Measurements from ENCODE around the gene CFAP46.

DNA sequence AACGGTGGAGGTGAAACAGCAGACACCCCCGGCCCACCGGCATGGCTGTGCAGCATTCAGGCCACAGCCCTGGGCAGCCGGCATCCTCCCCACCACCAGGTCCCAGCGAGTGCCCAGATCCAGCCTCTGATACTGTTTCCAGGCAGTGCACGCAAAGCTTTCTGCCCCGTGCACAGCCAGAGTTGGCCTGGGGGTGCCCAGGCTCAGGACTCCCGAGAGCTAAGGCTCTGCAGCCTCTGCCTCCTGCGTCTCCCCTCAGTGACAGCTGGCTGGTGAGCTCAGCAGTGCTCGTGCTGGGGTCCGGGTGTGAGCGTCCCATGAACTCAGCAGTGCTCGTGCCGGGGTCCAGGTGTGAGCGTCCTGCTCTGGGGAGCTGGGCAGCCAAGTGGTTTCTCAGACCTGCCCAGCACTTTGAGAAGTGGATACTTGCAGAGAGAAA lies 65.4 kb downstream of the CFAP46 start:
- TF ChIP-seq, protein P1, sequence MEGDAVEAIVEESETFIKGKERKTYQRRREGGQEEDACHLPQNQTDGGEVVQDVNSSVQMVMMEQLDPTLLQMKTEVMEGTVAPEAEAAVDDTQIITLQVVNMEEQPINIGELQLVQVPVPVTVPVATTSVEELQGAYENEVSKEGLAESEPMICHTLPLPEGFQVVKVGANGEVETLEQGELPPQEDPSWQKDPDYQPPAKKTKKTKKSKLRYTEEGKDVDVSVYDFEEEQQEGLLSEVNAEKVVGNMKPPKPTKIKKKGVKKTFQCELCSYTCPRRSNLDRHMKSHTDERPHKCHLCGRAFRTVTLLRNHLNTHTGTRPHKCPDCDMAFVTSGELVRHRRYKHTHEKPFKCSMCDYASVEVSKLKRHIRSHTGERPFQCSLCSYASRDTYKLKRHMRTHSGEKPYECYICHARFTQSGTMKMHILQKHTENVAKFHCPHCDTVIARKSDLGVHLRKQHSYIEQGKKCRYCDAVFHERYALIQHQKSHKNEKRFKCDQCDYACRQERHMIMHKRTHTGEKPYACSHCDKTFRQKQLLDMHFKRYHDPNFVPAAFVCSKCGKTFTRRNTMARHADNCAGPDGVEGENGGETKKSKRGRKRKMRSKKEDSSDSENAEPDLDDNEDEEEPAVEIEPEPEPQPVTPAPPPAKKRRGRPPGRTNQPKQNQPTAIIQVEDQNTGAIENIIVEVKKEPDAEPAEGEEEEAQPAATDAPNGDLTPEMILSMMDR (IDR thresholded peaks at IDR 0.05; ENCODE audit: poor library complexity, severe bottlenecking) = no peak
- TF ChIP-seq POLR2AphosphoS5 (IDR thresholded peaks at IDR 0.05) = no peak
- no peak for TF ChIP-seq SMC3 (conservative IDR thresholded peaks at IDR 0.05; ENCODE audit: poor library complexity)
- TF ChIP-seq TAF1 (IDR thresholded peaks at IDR 0.05; ENCODE audit: low read depth) = no peak
- TF ChIP-seq, protein P2, sequence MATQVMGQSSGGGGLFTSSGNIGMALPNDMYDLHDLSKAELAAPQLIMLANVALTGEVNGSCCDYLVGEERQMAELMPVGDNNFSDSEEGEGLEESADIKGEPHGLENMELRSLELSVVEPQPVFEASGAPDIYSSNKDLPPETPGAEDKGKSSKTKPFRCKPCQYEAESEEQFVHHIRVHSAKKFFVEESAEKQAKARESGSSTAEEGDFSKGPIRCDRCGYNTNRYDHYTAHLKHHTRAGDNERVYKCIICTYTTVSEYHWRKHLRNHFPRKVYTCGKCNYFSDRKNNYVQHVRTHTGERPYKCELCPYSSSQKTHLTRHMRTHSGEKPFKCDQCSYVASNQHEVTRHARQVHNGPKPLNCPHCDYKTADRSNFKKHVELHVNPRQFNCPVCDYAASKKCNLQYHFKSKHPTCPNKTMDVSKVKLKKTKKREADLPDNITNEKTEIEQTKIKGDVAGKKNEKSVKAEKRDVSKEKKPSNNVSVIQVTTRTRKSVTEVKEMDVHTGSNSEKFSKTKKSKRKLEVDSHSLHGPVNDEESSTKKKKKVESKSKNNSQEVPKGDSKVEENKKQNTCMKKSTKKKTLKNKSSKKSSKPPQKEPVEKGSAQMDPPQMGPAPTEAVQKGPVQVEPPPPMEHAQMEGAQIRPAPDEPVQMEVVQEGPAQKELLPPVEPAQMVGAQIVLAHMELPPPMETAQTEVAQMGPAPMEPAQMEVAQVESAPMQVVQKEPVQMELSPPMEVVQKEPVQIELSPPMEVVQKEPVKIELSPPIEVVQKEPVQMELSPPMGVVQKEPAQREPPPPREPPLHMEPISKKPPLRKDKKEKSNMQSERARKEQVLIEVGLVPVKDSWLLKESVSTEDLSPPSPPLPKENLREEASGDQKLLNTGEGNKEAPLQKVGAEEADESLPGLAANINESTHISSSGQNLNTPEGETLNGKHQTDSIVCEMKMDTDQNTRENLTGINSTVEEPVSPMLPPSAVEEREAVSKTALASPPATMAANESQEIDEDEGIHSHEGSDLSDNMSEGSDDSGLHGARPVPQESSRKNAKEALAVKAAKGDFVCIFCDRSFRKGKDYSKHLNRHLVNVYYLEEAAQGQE (IDR thresholded peaks at IDR 0.05; ENCODE audit: borderline replicate concordance) = no peak
- no peak for TF ChIP-seq EP300 (conservative IDR thresholded peaks at IDR 0.05; ENCODE audit: poor library complexity, severe bottlenecking)
- no peak for TF ChIP-seq EZH2 (IDR thresholded peaks at IDR 0.05; ENCODE audit: borderline replicate concordance, insufficient read depth, low read length, poor library complexity, severe bottlenecking)
- TF ChIP-seq MXI1 (conservative IDR thresholded peaks at IDR 0.05; ENCODE audit: poor library complexity, severe bottlenecking) = no peak
- TF ChIP-seq RAD21 (conservative IDR thresholded peaks at IDR 0.05) = no peak

Data from neural cell (in vitro differentiated cells).